Fibroblast of skin of left biceps (primary cell): ENCODE measurements around the gene COL28A1.

Experiments used
- DNase-seq, 2 experiments: peaks; one replicate each; pipeline ENCODE4 v3.0.0-alpha.2; 2013; ENCODE audit warnings: low read depth in 2 of 2

Gene COL28A1

GRCh38 chr7:7535691-7536090 lies at the start of gene COL28A1:
Gene COL28A1, minus strand, starts transcription at chr7:7535873. Its CDS starts 2,998 bp downstream, at chr7:7532875.
- DNase-seq: no peak

GRCh38 chr7:7584653-7585052 lies 49.0 kb upstream of the COL28A1 start:
- DNase-seq: no peak

DNA sequence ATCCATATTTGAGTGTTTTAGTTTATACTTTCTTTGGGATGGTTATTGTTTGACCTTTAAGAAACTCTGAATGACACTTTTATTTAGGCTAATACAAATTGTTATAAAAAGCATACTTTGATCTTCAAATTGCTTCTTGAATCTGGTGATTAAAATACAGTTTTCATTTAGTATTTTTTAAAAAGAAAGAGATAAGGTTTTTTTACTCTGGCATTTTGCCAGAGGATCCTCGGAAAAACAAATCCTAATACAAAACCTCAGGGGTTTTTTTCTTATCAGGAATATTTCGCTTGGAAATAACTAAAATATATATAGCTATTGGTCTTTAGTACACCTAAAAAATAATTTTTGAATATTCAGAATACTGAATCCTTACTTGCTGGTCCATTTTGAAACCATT lies 48.1 kb upstream of the COL28A1 start:
- DNase-seq: no peak

DNA sequence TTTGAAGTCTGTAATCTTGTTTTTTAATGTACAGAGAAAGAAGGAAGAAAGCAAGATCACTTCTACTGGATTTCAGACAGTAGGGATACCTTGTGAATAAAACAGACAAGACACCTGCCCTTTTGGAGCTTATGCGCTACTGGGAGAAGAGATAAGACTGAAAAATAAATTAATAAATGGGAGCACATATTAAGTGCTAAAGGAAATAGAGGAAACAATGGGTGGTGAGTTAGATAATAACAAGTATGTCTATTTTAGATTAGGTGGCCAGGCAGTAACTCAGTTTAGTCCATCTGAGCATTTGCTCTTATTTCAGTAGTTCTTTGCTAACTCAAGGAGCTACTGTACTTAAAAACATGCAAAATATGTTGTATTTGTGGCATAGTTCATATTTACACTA lies 46.9 kb upstream of the COL28A1 start:
- DNase-seq: no peak

- no peak for DNase-seq
Observed at GRCh38 chr7:7581531-7582179, 46.0 kb upstream of the COL28A1 start.

DNA sequence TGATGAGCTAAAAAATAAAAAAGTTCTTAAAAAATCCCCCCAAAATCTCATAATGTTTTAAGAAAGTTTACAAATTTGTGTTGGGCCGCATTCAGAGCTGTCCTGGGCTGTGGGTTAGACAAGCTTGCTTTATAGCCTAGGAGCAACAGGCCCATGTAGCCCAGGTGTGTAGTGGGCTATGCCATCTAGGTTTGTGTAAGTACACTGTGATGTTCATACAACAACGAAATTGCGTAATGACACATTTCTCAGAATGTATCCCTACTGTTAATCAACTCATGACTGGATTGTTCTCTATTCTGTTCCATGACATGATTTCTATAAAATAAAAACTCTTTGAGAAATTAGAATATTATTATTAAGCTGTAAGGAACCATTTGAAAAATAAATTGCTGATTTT lies 44.0 kb upstream of the COL28A1 start:
- DNase-seq: no peak

- DNase-seq: no peak
Observed at GRCh38 chr7:7577888-7578287, 42.2 kb upstream of the COL28A1 start.

DNA sequence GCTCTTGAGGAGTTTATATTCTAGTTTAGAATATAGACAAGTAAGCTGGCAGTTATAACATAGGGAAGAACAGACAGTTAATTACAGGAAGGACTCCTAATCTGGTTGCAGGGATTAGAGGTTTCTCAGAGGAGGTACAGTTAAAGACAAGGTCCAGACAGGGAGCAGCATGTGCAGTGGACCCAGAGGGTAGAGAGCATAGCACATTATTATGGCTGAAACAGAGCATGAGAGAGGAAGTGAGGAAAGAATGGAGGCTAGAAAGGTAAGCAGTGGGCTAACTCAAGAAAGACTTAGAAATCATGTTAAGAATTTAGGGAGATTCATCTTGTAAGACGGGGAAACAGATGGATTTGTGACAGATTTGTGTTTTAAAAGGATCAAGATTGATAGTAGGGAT lies 40.7 kb upstream of the COL28A1 start:
- DNase-seq: no peak

DNA sequence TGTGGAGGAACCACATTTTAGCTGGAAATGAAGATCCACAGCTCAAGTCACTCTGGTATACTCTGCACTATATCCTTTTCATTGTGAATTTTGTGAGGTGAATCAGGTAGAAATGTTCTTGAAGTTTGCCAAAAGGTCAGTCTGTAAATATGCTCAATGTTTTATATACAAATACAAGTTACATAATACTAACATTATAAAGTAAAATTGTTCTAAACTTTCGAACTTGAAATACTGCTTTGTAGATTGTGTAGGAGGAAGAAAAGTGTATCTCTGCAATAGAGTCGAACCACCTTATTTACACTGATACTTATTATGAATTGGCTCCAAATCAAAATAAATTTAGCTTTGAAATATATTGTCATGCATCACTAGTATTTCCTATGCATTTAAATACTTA lies 38.0 kb upstream of the COL28A1 start:
- DNase-seq: no peak

- no peak for DNase-seq
Observed at GRCh38 chr7:7570584-7570983, 34.9 kb upstream of the COL28A1 start.

GRCh38 chr7:7569615-7570014 lies 33.9 kb upstream of the COL28A1 start:
- no peak for DNase-seq

DNA sequence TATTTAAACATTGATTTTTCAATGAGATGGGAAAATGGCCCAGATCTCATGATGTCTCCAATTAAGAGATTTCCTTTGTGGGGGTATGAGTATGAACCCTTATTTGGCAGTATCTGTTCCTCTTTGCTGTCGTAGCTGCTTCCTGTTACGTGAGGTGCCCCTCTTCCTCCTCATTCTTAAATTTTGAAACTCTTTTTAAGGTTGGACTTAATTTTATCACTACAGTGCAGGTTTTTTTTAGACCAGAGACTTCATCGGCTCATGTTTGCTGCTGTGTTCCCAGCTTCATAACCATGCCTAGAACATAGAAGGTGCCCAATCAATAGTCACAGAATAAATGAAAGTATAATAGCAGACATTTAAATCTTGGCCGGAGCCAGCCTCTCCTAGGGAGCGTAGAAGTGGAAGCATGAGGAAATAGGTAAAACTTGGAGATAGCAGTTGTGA lies 33.4 kb upstream of the COL28A1 start:
- DNase-seq: no peak

DNA sequence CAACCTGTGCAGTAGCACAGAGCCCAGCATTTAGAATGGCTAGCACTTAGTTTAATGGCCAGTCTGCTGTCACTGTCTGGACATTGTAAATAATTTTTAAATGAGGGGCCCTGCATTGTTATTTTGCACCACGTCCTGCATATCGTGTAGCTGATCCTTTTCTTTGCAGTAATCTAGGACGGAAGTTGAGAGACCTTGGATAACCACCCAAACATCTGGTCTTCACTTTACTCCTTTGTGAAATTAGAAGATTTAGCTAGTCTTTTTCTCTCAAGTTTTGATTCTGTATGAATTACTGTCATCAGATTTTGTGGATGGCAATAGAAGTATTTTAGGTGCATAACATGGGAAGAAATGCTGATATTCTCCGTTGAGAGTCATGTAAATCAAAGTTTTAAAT lies 32.9 kb upstream of the COL28A1 start:
- DNase-seq: no peak

GRCh38 chr7:7567898-7568531 lies 32.3 kb upstream of the COL28A1 start:
- no peak for DNase-seq

GRCh38 chr7:7566651-7567611 lies 31.3 kb upstream of the COL28A1 start, which contains the start of gene MIOS:
Gene MIOS, plus strand, starts transcription at chr7:7566884. Its CDS starts 5,592 bp downstream, at chr7:7572476.
- DNase-seq: peak in 1 of 2 experiments; percentile 27

DNA sequence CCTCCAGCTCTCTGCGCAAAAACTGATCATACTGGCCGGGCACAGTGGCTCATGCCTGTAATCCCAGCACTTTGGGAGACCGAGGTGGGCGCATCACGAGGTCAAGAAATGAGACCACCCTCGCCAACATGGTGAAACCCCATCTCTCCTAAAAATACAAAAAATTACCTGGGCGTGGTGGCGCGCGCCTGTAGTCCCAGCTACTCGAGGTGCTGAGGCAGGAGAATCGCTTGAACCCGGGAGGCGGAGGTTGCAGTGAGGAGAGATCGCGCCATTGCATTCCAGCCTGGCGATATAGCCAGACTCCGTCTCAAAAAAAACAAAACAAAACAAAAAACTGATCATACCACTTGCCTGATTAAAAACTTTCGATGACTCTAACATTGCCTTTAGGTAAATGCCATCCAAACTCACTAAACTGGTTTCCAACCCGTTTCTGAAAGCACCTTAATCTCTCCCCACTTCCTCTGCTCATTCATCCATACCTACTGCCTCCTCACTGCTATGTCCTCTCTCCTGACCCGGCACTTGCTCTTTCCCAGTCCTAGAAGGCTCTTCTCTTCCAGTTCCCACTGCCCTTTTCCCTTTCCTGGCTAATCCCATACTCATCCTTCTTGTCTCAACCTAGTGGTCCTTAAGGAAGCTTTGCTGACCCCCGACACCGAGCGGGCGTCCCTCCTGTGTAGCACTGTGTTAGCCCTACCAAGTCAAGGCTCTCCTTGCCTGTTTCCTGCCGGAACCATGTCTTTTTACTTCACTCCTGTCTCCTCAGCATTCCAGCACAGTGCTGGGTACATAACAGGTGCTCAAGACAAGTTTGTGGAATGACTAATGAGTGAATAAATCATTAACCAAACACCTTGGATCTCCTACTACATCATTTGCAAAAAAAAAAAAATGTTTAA lies 30.3 kb upstream of the COL28A1 start:
- no peak for DNase-seq

GRCh38 chr7:7565018-7565680 lies 29.5 kb upstream of the COL28A1 start:
- DNase-seq: no peak

DNA sequence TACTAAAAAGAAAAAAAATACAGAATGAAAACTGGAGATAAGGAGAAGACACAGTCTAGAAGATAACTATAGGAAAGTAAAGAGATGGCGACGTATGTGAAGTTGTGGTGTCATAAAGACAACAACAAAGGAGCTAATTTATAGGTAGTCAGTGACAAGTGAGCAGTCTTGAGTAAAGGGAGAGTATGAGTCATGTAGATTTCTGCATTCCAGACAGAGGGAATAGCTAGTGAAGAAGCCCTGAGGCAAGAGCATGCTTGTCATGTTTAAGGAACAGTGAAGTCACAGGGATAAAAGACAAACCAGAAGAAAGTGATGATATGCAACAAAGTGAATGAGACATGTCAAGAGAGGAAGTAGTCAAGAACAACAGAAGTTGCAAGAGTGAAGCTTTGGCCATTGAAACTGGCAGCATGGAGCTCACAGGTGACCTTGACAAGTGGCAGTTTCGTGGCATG lies 28.7 kb upstream of the COL28A1 start:
- peak in 1 of 2 experiments; percentile 38 for DNase-seq

DNA sequence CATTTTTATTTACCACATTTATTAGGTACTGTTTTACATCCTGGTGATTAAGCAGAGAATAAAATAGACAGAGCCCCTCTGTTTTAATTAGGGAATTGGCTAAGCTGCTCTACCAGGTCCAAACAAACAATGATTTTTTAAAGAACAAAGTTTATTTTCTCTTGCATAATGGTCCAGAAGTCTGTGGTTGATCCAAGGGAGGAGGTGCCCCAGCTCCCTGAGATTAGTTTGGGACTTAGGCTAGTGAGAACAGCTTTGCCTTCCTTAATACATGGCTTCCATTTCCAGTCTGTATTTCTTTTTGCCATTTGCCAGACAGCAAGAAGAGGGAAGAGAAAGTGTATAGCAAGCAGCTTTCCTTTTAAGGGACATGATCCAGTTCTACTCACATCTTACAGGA lies 28.1 kb upstream of the COL28A1 start:
- DNase-seq: no peak

- DNase-seq: no peak
Observed at GRCh38 chr7:7563269-7563668, 27.6 kb upstream of the COL28A1 start.

DNA sequence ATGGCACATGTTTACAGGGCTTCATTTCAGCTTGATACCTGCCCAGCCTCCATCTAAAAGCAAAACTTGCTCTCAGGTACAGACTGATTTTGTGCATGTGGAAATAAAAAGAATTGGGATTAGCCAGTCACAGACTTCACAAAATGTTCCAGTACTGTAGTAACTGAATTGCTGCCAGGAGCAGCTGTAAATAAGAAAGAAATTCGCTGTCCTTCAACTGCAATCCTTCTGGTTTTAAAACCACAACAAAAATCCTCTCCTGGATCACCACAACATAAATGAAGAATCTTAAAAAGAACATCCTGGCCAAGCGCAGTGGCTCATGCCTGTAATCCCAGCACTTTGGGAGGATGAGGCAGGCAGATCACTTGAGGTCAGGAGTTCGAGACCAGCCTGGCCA lies 27.1 kb upstream of the COL28A1 start:
- DNase-seq: no peak
